Measurements from ENCODE around the gene EXOSC5. TPM values are rescaled to one million over a fixed set of nuclear protein-coding genes. Genes with fewer than 3 reads are reported as not detected.
"Not testable (repeated sequence)": the region's sequence is repeated elsewhere in the genome, so short reads cannot be mapped to it uniquely, and the experiment has no call there.

Gene EXOSC5
- total and polyA plus RNA-seq, 2 of the 4 experiments (the other 2 are of a cell fraction): 19.0 to 25.2 TPM

DNA sequence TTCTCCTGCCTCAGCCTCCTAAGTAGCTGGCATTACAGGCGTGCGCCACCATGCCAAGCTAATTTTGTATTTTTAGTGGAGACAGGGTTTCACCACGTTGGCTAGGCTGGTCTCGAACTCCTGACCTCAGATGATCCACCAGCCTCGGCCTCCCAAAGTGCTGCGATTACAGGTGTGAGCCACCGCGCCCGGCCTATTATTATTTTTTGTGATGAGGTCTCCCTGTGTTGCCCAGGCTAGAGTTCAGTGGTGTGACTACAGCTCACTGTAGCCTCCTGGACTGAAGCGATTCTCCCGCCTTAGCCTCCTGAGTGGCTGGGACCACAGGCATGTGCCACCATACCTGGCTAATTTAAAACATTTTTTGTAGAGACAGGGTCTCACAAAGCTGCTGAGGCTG, 38.2 kb upstream of the EXOSC5 start:
- H2BK120ac ChIP-seq (ENCODE audit: low read depth, low read length); H3K27me3 ChIP-seq (ENCODE audit: control insufficient read depth, insufficient read depth, low read length); H3K18ac ChIP-seq (ENCODE audit: low read depth, low read length); H3K27ac ChIP-seq (ENCODE audit: insufficient read depth, low read length); intact Hi-C loops (cut with micrococcal nuclease); H3K4me1 ChIP-seq (ENCODE audit: control insufficient read depth, insufficient read depth, low read length); ATAC-seq (ENCODE audit: low read depth); H3K14ac ChIP-seq (replicated peaks; ENCODE audit: low read depth, low read length); H3K4me3 ChIP-seq (ENCODE audit: insufficient read depth, low read depth, low read length); H3K9ac ChIP-seq (ENCODE audit: low read depth, low read length); H4K8ac ChIP-seq (ENCODE audit: low read depth in 2 of 2, low read length in 2 of 2); H4K5ac ChIP-seq (ENCODE audit: low read depth, low read length); CTCF ChIA-PET; H2BK20ac ChIP-seq (ENCODE audit: low read depth, low read length); in situ Hi-C loops (cut with MboI; ENCODE audit: low sequenced_read_pairs); H4K91ac ChIP-seq (ENCODE audit: insufficient read depth, low read depth, low read length); BruUV-seq (replicated peaks); H2BK5ac ChIP-seq (ENCODE audit: low read depth, low read length, poor library complexity, severe bottlenecking); dilution Hi-C loops (cut with HindIII; ENCODE audit: low sequenced_read_pairs, unreplicated experiment); H2AK9ac ChIP-seq (replicated peaks; ENCODE audit: low read depth, low read length, poor library complexity); DNase-seq; H3K4me2 ChIP-seq (ENCODE audit: low read depth, low read length); H2AK5ac ChIP-seq (ENCODE audit: low read depth, low read length); POLR2A ChIA-PET (ENCODE audit: unreplicated experiment); H3K9me3 ChIP-seq (ENCODE audit: control insufficient read depth, insufficient read depth, low read length); H3K23ac ChIP-seq (ENCODE audit: low read depth, low read length); H3K4ac ChIP-seq (ENCODE audit: low read depth, low read length); H3K9me1 ChIP-seq (ENCODE audit: insufficient read depth, low read length); H3K56ac ChIP-seq (ENCODE audit: extremely low read depth, insufficient read depth, low read length); H4K20me1 ChIP-seq (ENCODE audit: insufficient read depth, low read length); H2BK15ac ChIP-seq (ENCODE audit: low read depth, low read length); H2AFZ ChIP-seq (replicated peaks; ENCODE audit: low read length, poor library complexity): not testable (repeated sequence)
- WGBS, 2 experiments (ENCODE audit: extremely low coverage in 2 of 2, insufficient read length in 1 of 2): 96% methylated on average over 4 of the region's 11 CpGs; no CpG with 5 or more reads in 1 of the 2 experiments
- Histone ChIP-seq H3K79me1 (ENCODE audit: low read depth in 1 of 2, low read length in 2 of 2) (peaks cover 9 to 21% of the 10 kb centered on the region in 2 experiments), H3K36me3 (ENCODE audit: control insufficient read depth, insufficient read depth, low read length) (peaks cover 28% of the 10 kb centered on the region)
